ENCODE measurements around the gene NDUFA7.

The NDUFA7 gene

DNA sequence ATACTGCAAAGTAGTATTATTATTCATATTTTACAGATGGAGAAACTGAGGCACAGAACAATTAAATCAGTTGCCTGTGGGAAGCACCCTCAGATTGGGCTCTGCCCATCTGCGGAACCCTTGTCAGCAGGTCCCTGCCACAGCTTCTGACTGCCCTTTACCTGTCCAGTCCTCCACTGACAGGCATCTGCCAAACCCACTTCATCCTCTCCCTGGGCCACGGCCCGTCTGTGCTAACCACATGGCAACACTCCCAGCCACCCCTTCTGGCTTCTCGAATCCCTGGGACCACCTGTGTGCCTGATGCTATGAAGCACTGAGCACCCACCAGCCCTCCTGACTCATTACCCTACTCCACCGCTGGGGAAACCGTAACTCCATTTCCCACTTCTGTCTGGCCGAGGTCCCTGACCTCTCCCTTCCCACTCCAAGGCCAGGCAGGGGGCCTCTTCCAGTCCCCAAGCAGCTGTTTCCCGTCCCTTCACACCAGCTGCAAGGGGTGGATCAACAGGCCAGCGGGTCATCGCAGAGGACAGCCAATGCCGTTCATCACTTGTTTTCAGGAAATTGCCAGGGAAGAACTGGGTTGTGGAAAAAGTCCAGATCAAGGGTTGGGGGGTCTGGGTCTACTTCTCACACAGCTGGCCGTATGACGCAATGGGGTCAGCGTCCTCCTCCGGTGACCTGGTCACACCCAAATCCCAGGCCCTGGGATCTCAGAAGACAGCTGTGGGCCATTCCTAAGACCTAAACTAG, 19.3 kb upstream of the NDUFA7 start:
- no peak overlapping the region for H2AFZ ChIP-seq (ENCODE audit: low read length, unreplicated experiment)
- H3K4me3 ChIP-seq (ENCODE audit: low read depth, low read length): no peak overlapping the region
- H3K27me3 ChIP-seq (ENCODE audit: insufficient read depth, low read length): peaks cover 15% of the 10 kb centered on the region; the same call in 1 of the 2 replicates
- no peaks in the 10 kb centered on the region for H3K4me1 ChIP-seq (ENCODE audit: control insufficient read depth, insufficient read depth, low read length, unreplicated experiment)
- H3K27ac ChIP-seq (ENCODE audit: low read depth, low read length): no peak overlapping the region
- no peaks in the 10 kb centered on the region for H3K36me3 ChIP-seq (ENCODE audit: insufficient read depth, low read length)
- no peaks in the 10 kb centered on the region for H3K79me2 ChIP-seq (ENCODE audit: control insufficient read depth, insufficient read depth, low read length, unreplicated experiment)

DNA sequence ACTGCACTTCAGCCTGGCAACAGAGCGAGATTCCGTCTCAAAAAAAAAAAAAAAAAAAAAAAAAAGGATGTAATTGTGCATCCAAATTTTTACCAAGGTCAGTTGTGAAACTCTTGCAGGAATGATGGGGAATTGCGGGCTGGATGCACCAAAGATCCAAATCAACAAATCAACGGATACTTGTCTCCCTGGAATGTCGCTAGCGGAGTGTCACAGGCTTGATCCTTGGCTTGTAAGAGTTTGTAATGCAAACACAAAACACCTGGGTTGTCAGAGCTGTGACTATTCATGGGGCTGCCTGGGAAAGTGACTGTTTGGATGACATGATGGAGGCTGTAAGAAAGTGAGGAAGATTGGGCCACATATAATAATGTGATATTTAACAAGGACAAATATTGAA, 17.7 kb upstream of the NDUFA7 start:
- Histone ChIP-seq H2AFZ (ENCODE audit: low read length, unreplicated experiment) (no peak overlapping the region), H3K36me3 (ENCODE audit: insufficient read depth, low read length) (no peaks in the 10 kb centered on the region), H3K79me2 (ENCODE audit: control insufficient read depth, insufficient read depth, low read length, unreplicated experiment) (no peaks in the 10 kb centered on the region), H3K4me3 (ENCODE audit: low read depth, low read length) (no peak overlapping the region), H3K27ac (ENCODE audit: low read depth, low read length) (no peak overlapping the region), H3K27me3 (ENCODE audit: insufficient read depth, low read length) (peaks cover 27% of the 10 kb centered on the region), H3K4me1 (ENCODE audit: control insufficient read depth, insufficient read depth, low read length, unreplicated experiment) (no peaks in the 10 kb centered on the region)

GRCh38 chr19:8337728-8338127, 16.6 kb upstream of the NDUFA7 start:
- Histone ChIP-seq H3K27ac (ENCODE audit: low read depth, low read length) (no peak overlapping the region), H3K79me2 (ENCODE audit: control insufficient read depth, insufficient read depth, low read length, unreplicated experiment) (no peaks in the 10 kb centered on the region), H3K27me3 (ENCODE audit: insufficient read depth, low read length) (peaks cover 34% of the 10 kb centered on the region), H2AFZ (ENCODE audit: low read length, unreplicated experiment) (no peak overlapping the region), H3K36me3 (ENCODE audit: insufficient read depth, low read length) (no peaks in the 10 kb centered on the region), H3K4me1 (ENCODE audit: control insufficient read depth, insufficient read depth, low read length, unreplicated experiment) (no peaks in the 10 kb centered on the region), H3K4me3 (ENCODE audit: low read depth, low read length) (no peak overlapping the region)

DNA sequence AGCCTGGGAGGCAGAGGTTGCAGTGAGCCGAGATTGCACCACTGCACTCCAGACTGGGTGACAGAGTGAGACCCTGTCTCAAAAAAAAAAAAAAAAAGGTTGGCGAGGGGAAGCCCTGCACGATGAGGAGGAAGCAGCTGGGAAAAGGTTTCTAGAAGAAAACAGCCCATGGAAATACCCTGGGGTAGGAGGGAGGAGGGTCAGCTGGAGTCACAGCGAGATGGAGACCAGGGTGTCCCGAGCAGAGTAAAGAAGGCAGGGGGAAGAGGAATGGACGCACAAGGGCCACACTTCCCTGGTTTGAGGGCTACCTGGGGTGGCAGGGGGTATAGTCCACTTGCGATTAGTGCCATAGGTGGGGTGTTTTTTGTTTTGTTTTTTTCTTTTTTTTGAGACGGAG, 15.5 kb upstream of the NDUFA7 start:
- H3K27me3 ChIP-seq (ENCODE audit: insufficient read depth, low read length): peaks cover 27% of the 10 kb centered on the region
- no peaks in the 10 kb centered on the region for H3K36me3 ChIP-seq (ENCODE audit: insufficient read depth, low read length)
- no peak overlapping the region for H3K4me3 ChIP-seq (ENCODE audit: low read depth, low read length)
- no peaks in the 10 kb centered on the region for H3K79me2 ChIP-seq (ENCODE audit: control insufficient read depth, insufficient read depth, low read length, unreplicated experiment)
- H2AFZ ChIP-seq (ENCODE audit: low read length, unreplicated experiment): no peak overlapping the region
- no peaks in the 10 kb centered on the region for H3K4me1 ChIP-seq (ENCODE audit: control insufficient read depth, insufficient read depth, low read length, unreplicated experiment)
- H3K27ac ChIP-seq (ENCODE audit: low read depth, low read length): no peak overlapping the region

- Histone ChIP-seq H2AFZ (ENCODE audit: low read length, unreplicated experiment) (no peak overlapping the region), H3K27me3 (ENCODE audit: insufficient read depth, low read length) (peaks cover 27% of the 10 kb centered on the region)
Observed at GRCh38 chr19:8336072-8336569, 14.9 kb upstream of the NDUFA7 start.

GRCh38 chr19:8335343-8336071, 14.3 kb upstream of the NDUFA7 start:
- H3K4me1 ChIP-seq (ENCODE audit: control insufficient read depth, insufficient read depth, low read length, unreplicated experiment): no peaks in the 10 kb centered on the region
- peaks cover 27% of the 10 kb centered on the region for H3K27me3 ChIP-seq (ENCODE audit: insufficient read depth, low read length)
- no peaks in the 10 kb centered on the region for H3K36me3 ChIP-seq (ENCODE audit: insufficient read depth, low read length)
- no peak overlapping the region for H3K27ac ChIP-seq (ENCODE audit: low read depth, low read length)
- no peaks in the 10 kb centered on the region for H3K79me2 ChIP-seq (ENCODE audit: control insufficient read depth, insufficient read depth, low read length, unreplicated experiment)
- no peak overlapping the region for H2AFZ ChIP-seq (ENCODE audit: low read length, unreplicated experiment)
- peak overlapping the region; percentile 58; the same call in 1 of the 2 replicates for H3K4me3 ChIP-seq (ENCODE audit: low read depth, low read length)

More at GRCh38 chr19:8336072-8336569, 14.9 kb upstream of the NDUFA7 start:
- Histone ChIP-seq H3K4me1 (ENCODE audit: control insufficient read depth, insufficient read depth, low read length, unreplicated experiment) (no peaks in the 10 kb centered on the region), H3K27ac (ENCODE audit: low read depth, low read length) (no peak overlapping the region), H3K36me3 (ENCODE audit: insufficient read depth, low read length) (no peaks in the 10 kb centered on the region), H3K4me3 (ENCODE audit: low read depth, low read length) (no peak overlapping the region), H3K79me2 (ENCODE audit: control insufficient read depth, insufficient read depth, low read length, unreplicated experiment) (no peaks in the 10 kb centered on the region)

GRCh38 chr19:8334458-8335342, 13.5 kb upstream of the NDUFA7 start:
- Histone ChIP-seq H3K4me3 (ENCODE audit: low read depth, low read length) (peak overlapping the region; percentile 58; the same call in 1 of the 2 replicates), H2AFZ (ENCODE audit: low read length, unreplicated experiment) (no peak overlapping the region), H3K27ac (ENCODE audit: low read depth, low read length) (no peak overlapping the region)

DNA sequence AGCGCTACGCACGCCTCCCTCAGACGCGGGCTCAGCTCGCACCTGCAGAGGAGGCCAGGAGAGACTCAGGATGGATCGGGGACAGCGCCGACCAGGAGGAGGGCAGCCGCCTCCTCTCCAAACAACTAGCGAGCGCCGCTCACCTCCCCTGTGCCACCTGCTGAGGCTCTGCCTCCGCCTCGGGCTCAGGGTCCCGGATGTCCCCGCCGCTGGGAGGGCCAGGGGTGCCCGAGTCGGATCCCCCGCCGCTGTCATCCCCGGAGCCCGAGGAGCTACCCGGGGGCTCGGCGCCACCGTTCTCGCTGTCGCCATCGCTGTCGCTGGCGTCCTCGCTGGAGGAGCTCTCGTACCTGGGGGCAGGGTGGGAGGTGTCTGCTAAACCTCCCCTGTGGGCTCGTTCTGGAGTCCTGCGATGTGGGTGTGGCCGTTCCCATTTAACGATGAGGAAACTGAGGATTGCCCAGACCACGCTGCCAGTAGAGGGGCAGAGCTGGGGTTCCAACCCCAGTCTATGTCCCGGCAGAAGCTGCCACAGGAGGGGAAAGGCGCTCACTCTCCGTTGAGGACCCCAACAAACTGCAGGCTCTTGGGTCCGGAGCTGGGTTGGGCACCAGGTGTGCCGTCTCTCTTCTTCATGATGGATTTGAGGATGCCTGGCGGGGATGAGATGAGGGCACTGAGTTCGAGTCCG, 12.7 kb upstream of the NDUFA7 start:
- H3K27ac ChIP-seq (ENCODE audit: low read depth, low read length): no peak overlapping the region
- H2AFZ ChIP-seq (ENCODE audit: low read length, unreplicated experiment): no peak overlapping the region
- peaks cover 27% of the 10 kb centered on the region for H3K27me3 ChIP-seq (ENCODE audit: insufficient read depth, low read length)
- no peak overlapping the region for H3K4me3 ChIP-seq (ENCODE audit: low read depth, low read length)
- no peaks in the 10 kb centered on the region for H3K79me2 ChIP-seq (ENCODE audit: control insufficient read depth, insufficient read depth, low read length, unreplicated experiment)
- no peaks in the 10 kb centered on the region for H3K36me3 ChIP-seq (ENCODE audit: insufficient read depth, low read length)
- H3K4me1 ChIP-seq (ENCODE audit: control insufficient read depth, insufficient read depth, low read length, unreplicated experiment): no peaks in the 10 kb centered on the region

More at GRCh38 chr19:8334458-8335342, 13.5 kb upstream of the NDUFA7 start:
- peaks cover 27% of the 10 kb centered on the region for H3K27me3 ChIP-seq (ENCODE audit: insufficient read depth, low read length)
- H3K79me2 ChIP-seq (ENCODE audit: control insufficient read depth, insufficient read depth, low read length, unreplicated experiment): no peaks in the 10 kb centered on the region
- no peaks in the 10 kb centered on the region for H3K4me1 ChIP-seq (ENCODE audit: control insufficient read depth, insufficient read depth, low read length, unreplicated experiment)
- no peaks in the 10 kb centered on the region for H3K36me3 ChIP-seq (ENCODE audit: insufficient read depth, low read length)

DNA sequence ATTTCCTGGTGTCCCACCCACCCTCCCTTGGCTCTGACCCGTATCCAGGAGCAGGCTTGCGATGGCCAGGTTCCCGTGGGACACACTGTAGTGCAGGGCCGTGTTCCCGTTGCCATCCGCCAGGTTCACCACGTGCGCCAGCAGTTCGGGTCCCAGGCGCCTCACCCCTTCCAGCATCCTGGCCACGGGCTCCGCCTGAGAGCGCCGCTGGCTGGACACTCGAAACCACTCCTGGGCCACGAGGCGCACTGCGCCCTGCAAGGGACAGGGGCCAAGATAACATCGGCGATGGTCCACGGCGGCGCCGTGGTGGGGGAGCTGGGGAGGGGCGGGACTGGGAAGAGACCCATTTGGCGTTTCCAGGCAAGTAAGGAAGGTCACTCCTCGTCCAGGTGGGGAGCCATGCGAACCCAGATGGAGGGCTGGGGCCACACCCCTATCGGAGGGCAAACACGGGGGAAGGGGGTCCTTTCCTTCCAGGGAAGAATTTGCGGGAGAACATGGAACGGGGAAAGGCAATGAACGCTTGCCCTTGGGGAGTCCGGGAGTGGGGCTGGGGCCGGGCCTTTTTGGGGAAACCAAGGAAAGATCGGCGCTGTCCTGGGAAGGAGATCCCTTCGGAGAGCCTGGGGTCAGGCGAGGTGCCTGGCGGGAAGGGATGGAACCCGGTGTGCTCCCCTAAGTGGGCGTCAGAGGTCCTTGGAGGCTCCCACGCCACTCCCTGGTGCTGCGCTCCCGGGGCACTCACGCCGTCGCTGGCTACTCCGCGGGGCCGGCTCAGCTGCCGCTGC, 12.0 kb upstream of the NDUFA7 start:
- H3K27ac ChIP-seq (ENCODE audit: low read depth, low read length): no peak overlapping the region
- no peaks in the 10 kb centered on the region for H3K36me3 ChIP-seq (ENCODE audit: insufficient read depth, low read length)
- H3K4me3 ChIP-seq (ENCODE audit: low read depth, low read length): no peak overlapping the region
- H2AFZ ChIP-seq (ENCODE audit: low read length, unreplicated experiment): no peak overlapping the region
- no peaks in the 10 kb centered on the region for H3K79me2 ChIP-seq (ENCODE audit: control insufficient read depth, insufficient read depth, low read length, unreplicated experiment)
- peaks cover 27% of the 10 kb centered on the region for H3K27me3 ChIP-seq (ENCODE audit: insufficient read depth, low read length)
- no peaks in the 10 kb centered on the region for H3K4me1 ChIP-seq (ENCODE audit: control insufficient read depth, insufficient read depth, low read length, unreplicated experiment)
